Measurements from ENCODE around the gene ATP6V1G2.

GRCh38 chr6:31531771-31532643 lies 14.4 kb downstream of the ATP6V1G2 start:
- TF ChIP-seq CTCF (conservative IDR thresholded peaks at IDR 0.05; ENCODE audit: low read depth, low read length) (no peak), USF2 (IDR thresholded peaks at IDR 0.05; ENCODE audit: low read depth, low read length) (no peak), POLR2A (IDR thresholded peaks at IDR 0.05; ENCODE audit: low read depth, low read length) (no peak), MAZ (IDR thresholded peaks at IDR 0.05; ENCODE audit: borderline replicate concordance, low read depth, low read length) (no peak), SMC3 (IDR thresholded peaks at IDR 0.05; ENCODE audit: low read depth, low read length) (no peak), RFX5 (IDR thresholded peaks at IDR 0.05; ENCODE audit: low read depth, low read length) (no peak), NFE2L2 (IDR thresholded peaks at IDR 0.05; ENCODE audit: low read depth, low read length) (no peak), MAFK (IDR thresholded peaks at IDR 0.05; ENCODE audit: low read depth, low read length) (no peak)
